Rectal smooth muscle tissue (tissue), 1 donor: ENCODE data around the gene ZFR.
"Not testable (repeated sequence)": the region's sequence is repeated elsewhere in the genome, so short reads cannot be mapped to it uniquely, and the experiment has no call there.

Experiments used
- H3K27ac ChIP-seq: one replicate; pipeline ENCODE4 v1.7.0; 2013; ENCODE audit warnings: low read depth, low read length, inconsistent platforms
- H3K27me3 ChIP-seq: one replicate; pipeline ENCODE4 v1.7.0; 2013; ENCODE audit warnings: low read length; ENCODE audit not compliant: control insufficient read depth, insufficient read depth
- H3K36me3 ChIP-seq: one replicate; pipeline ENCODE4 v1.7.0; 2013; ENCODE audit warnings: low read length; ENCODE audit not compliant: control insufficient read depth, insufficient read depth
- H3K4me1 ChIP-seq: one replicate; pipeline ENCODE4 v1.7.0; 2013; ENCODE audit warnings: low read length; ENCODE audit not compliant: control insufficient read depth, insufficient read depth
- H3K4me3 ChIP-seq: one replicate; pipeline ENCODE4 v1.7.0; 2013; ENCODE audit warnings: low read length
- H3K9ac ChIP-seq: one replicate; pipeline ENCODE4 v1.7.0; 2013; ENCODE audit warnings: low read length

The ZFR gene

DNA sequence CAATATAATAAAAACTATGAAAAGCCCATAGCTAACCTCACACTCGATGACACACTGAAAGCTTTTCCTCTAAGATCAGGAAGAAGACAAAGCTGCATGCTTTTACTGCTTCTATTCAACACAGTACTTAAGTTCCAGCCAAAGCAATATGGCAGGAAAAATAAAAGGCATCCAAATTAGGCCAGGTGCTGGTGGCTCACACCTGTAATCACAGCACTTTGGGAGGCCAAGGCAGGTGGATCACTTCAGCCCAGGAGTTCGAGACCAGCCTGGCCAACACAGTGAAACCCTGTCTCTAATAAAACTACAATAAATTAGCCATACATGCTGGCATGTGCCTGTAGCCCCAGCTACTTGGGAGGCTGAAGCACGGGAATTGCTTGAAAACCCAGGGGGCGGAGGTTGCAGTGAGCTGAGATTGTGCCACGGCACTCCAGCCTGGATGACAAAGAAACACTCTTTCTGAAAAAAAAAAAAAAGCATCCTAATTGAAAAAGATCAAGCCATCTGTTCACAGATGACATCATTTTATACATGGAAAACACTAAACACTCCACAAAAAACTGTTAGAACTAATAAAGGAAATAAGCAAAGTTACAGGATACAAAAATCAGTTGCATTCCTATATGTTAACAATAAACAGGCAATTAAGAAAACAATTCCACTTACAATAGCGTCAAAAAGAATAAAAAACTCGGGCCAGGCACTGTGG lies 17.9 kb downstream of the ZFR start:
- H3K36me3 ChIP-seq = peaks cover 3% of the 10 kb centered on the region
- no peaks in the 10 kb centered on the region for H3K4me1 ChIP-seq
- H3K4me3 ChIP-seq = no peak overlapping the region
- no peaks in the 10 kb centered on the region for H3K27me3 ChIP-seq
- H3K9ac ChIP-seq = no peak overlapping the region
- H3K27ac ChIP-seq = no peak overlapping the region

- no peaks in the 10 kb centered on the region for H3K36me3 ChIP-seq
- H3K4me3 ChIP-seq = no peak overlapping the region
- peak overlapping the region; percentile 21 for H3K27ac ChIP-seq
- H3K27me3 ChIP-seq = no peaks in the 10 kb centered on the region
- H3K9ac ChIP-seq = no peak overlapping the region
- H3K4me1 ChIP-seq = peaks cover 5% of the 10 kb centered on the region
Measured at GRCh38 chr5:32422697-32423096, 21.8 kb downstream of the ZFR start.

DNA sequence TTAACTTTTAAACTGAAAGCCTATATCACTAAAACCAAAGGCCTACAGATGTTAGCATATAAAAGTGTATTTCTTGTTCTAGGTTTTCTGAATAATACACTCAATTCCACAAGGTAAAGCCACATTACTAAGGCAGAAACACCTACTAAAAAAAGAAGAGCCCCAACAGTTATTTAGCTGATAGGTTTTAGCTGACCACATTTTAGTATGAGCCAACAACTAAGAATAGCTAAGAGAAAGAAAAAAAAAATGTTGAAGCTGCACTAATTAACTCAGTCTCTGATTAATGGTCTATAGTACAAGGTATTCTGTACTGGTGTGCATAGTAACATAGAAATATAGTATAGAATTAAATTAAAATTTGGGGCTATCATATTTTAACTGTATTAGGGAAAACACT lies 23.5 kb downstream of the ZFR start:
- Histone ChIP-seq H3K9ac (no peak overlapping the region), H3K27me3 (no peaks in the 10 kb centered on the region), H3K4me1 (peaks cover 5% of the 10 kb centered on the region), H3K36me3 (peaks cover 5% of the 10 kb centered on the region), H3K27ac (no peak overlapping the region), H3K4me3 (no peak overlapping the region)

- Histone ChIP-seq H3K4me3 (no peak overlapping the region), H3K27me3 (no peaks in the 10 kb centered on the region), H3K9ac (no peak overlapping the region), H3K4me1 (peaks cover 5% of the 10 kb centered on the region), H3K27ac (no peak overlapping the region), H3K36me3 (peaks cover 5% of the 10 kb centered on the region)
Measured at GRCh38 chr5:32420506-32420905, 24.0 kb downstream of the ZFR start.

DNA sequence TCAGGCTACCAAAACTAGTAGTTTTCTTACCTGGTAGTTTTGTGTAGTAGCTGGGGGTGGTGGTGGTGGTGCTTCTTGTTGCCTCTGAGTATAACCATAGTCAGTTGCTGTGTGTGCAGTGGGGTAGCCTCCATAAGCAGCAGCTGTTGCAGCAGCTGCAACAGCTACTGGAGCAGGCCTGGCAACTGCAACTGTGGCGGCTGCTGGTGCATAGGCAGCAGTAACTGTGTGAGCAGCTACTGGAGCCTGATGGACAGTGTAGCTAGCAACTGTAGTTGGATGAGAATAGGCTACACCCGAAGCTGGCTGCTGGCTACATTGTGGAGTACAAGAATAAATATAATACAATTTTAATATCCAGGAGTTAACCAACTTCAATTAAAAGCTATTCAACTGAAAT lies 24.7 kb downstream of the ZFR start:
- Histone ChIP-seq H3K9ac (no peak overlapping the region), H3K4me1 (peaks cover 5% of the 10 kb centered on the region), H3K36me3 (peaks cover 5% of the 10 kb centered on the region), H3K27ac (no peak overlapping the region), H3K27me3 (no peaks in the 10 kb centered on the region), H3K4me3 (no peak overlapping the region)

- Histone ChIP-seq H3K27me3 (no peaks in the 10 kb centered on the region), H3K36me3 (peaks cover 17% of the 10 kb centered on the region), H3K27ac (no peak overlapping the region), H3K9ac (no peak overlapping the region), H3K4me3 (no peak overlapping the region), H3K4me1 (no peaks in the 10 kb centered on the region)
Measured at GRCh38 chr5:32413466-32414263, 30.9 kb downstream of the ZFR start.

DNA sequence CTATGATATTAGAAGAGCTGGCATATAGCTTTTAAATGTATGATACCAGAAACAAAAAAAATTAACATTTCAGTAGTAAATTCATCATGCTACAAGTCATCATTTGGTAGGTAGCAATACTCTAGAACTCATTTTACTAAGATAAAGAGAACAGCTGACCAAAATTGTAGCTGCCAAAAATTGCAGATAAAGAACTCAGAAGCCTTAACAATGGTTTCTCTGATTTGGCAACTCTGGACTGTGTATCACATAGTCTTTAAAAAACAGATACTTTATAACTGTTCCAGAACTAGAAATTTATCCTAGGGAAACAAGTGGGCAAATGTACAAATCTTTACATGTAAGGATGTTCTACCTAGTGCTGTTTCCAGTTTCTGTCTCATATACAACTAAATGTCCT lies 33.9 kb downstream of the ZFR start:
- Histone ChIP-seq H3K27ac (no peak overlapping the region), H3K36me3 (peaks cover 17% of the 10 kb centered on the region), H3K27me3 (no peaks in the 10 kb centered on the region), H3K4me3 (no peak overlapping the region), H3K4me1 (no peaks in the 10 kb centered on the region), H3K9ac (no peak overlapping the region)

GRCh38 chr5:32406650-32407049 lies 37.9 kb downstream of the ZFR start:
- H3K4me1 ChIP-seq = no peaks in the 10 kb centered on the region
- H3K27ac ChIP-seq = no peak overlapping the region
- H3K36me3 ChIP-seq = peaks cover 34% of the 10 kb centered on the region
- no peak overlapping the region for H3K9ac ChIP-seq
- no peaks in the 10 kb centered on the region for H3K27me3 ChIP-seq
- no peak overlapping the region for H3K4me3 ChIP-seq

DNA sequence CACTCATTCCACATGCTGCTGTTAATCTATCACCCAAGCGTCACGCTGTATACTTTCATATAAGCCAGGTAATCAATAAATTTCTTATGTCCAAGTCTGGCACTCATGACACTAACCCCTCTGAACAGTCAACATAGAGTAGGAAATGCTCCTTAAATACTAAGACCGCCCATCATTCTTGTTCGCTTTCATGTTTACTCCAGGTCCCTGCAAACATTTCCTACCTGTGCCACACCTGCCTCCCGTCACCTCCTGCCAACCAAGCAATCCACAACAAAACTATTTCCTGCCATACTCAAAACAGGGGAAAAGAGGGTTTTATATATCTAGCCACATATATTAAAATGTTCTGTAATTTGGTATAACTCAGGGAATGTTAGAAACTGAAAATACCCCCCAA lies 39.0 kb downstream of the ZFR start:
- no peak overlapping the region for H3K4me3 ChIP-seq
- H3K27me3 ChIP-seq = no peaks in the 10 kb centered on the region
- no peak overlapping the region for H3K9ac ChIP-seq
- peaks cover 32% of the 10 kb centered on the region for H3K36me3 ChIP-seq
- no peaks in the 10 kb centered on the region for H3K4me1 ChIP-seq
- no peak overlapping the region for H3K27ac ChIP-seq

DNA sequence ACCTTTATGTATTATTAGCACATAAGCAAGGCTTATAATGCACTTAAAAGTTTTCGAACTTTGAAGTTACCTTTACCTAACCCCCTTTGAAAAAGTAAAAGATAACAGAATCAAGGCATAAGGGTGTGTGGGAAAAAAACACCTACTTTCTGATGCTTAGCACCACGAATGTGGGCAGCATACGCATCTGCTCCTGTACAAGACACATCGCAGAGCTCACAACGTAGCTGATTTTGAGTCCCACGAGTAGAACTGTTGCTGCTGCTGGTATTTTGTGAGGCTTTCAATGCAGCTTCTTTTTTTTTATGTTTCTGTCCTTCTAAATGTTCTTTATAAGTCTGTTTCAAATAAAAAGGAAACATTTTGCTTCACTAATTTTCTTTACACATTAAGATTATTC lies 40.8 kb downstream of the ZFR start:
- Histone ChIP-seq H3K4me3 (no peak overlapping the region), H3K36me3 (peaks cover 36% of the 10 kb centered on the region), H3K27ac (no peak overlapping the region), H3K4me1 (no peaks in the 10 kb centered on the region), H3K27me3 (no peaks in the 10 kb centered on the region), H3K9ac (no peak overlapping the region)

- H3K4me1 ChIP-seq = no peaks in the 10 kb centered on the region
- H3K27ac ChIP-seq = no peak overlapping the region
- no peak overlapping the region for H3K9ac ChIP-seq
- H3K4me3 ChIP-seq = no peak overlapping the region
- H3K27me3 ChIP-seq = no peaks in the 10 kb centered on the region
- H3K36me3 ChIP-seq = peaks cover 42% of the 10 kb centered on the region
Measured at GRCh38 chr5:32400401-32400800, 44.1 kb downstream of the ZFR start.

- not testable (repeated sequence) for H3K27me3 ChIP-seq, H3K27ac ChIP-seq, H3K4me3 ChIP-seq, H3K4me1 ChIP-seq, H3K9ac ChIP-seq
- peaks cover 42% of the 10 kb centered on the region for H3K36me3 ChIP-seq
Measured at GRCh38 chr5:32398754-32399153, 45.8 kb downstream of the ZFR start.

DNA sequence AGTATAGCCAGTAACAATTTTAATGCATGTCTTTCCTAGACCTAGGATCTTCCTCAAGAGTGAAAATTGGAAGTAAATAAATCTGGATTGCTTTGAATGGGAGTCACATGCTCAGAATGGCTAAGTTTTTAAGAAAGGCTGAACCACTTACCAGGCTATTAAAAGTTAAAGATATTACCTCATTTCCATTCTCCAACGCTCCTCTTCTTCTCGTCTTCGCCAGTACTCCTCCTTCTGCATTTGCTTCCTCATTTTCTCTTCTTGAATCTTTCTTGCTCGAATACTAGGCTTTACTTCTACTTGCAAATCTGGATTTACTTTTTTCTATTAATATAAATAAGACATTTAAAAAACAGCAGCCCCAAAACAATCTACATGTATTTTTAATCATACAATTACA lies 49.6 kb downstream of the ZFR start:
- Histone ChIP-seq H3K4me1 (no peaks in the 10 kb centered on the region), H3K27ac (no peak overlapping the region), H3K36me3 (peaks cover 29% of the 10 kb centered on the region), H3K4me3 (no peak overlapping the region), H3K27me3 (no peaks in the 10 kb centered on the region), H3K9ac (no peak overlapping the region)
